ENCODE results near the gene CACNA1C.

Gene CACNA1C

DNA sequence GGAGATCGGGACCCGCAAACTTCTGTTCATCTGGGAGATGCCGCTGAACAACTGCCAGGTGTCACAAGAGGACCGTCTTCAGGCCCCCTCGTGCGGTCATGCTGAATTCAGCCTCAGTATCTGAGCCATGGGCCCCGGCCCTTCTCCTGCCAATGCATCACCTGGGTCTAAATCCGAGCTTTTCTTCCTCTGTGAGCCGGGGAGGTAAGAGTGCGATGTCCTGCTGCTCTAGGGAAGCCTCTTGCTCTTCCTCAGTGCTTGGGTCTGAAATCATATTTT is 586.2 kb downstream of the CACNA1C start:
- peaks cover 51% of the 10 kb centered on the region for H3K27me3 ChIP-seq

DNA sequence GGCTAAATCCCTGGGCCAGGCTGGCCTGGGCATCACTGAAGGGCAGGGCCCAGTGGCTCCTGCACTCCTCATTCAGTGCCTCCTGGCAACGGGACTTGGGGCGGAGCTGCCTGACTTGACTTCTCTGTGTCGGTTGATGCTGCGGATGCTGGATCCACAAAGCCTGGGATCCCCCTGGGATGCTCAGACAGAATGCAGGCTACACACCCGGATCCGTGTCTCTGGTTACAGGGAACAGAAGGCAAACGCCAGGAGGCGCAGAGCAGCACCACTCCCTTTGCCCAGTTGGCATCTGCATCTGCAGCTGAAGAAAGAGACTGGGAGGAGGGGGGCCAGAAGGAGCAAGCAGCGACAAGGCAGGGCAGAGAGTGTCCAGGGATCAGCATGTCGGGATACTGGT is 587.5 kb downstream of the CACNA1C start:
- H3K4me3 ChIP-seq (ENCODE audit: low read depth, low read length): no peak overlapping the region
- no peaks in the 10 kb centered on the region for H3K36me3 ChIP-seq
- H3K27me3 ChIP-seq: peaks cover 63% of the 10 kb centered on the region
- no peak for TF ChIP-seq CTCF (IDR thresholded peaks at IDR 0.05; ENCODE audit: low read depth, low read length)
- H3K4me1 ChIP-seq: no peaks in the 10 kb centered on the region
- DNase-seq: no peak
- no peaks in the 10 kb centered on the region for H3K9me3 ChIP-seq

More for the DNA sequence above, 586.2 kb downstream of the CACNA1C start:
- Histone ChIP-seq H3K9me3 (no peaks in the 10 kb centered on the region), H3K4me3 (ENCODE audit: low read depth, low read length) (no peak overlapping the region), H3K4me1 (no peaks in the 10 kb centered on the region), H3K36me3 (no peaks in the 10 kb centered on the region)
- TF ChIP-seq CTCF (IDR thresholded peaks at IDR 0.05; ENCODE audit: low read depth, low read length): no peak
- DNase-seq: no peak

GRCh38 chr12:2640709-2641108 is 587.9 kb downstream of the CACNA1C start:
- no peak for TF ChIP-seq CTCF (IDR thresholded peaks at IDR 0.05; ENCODE audit: low read depth, low read length)
- Histone ChIP-seq H3K27me3 (peaks cover 61% of the 10 kb centered on the region), H3K36me3 (no peaks in the 10 kb centered on the region), H3K4me1 (no peaks in the 10 kb centered on the region), H3K9me3 (no peaks in the 10 kb centered on the region), H3K4me3 (ENCODE audit: low read depth, low read length) (no peak overlapping the region)
- DNase-seq: no peak

DNA sequence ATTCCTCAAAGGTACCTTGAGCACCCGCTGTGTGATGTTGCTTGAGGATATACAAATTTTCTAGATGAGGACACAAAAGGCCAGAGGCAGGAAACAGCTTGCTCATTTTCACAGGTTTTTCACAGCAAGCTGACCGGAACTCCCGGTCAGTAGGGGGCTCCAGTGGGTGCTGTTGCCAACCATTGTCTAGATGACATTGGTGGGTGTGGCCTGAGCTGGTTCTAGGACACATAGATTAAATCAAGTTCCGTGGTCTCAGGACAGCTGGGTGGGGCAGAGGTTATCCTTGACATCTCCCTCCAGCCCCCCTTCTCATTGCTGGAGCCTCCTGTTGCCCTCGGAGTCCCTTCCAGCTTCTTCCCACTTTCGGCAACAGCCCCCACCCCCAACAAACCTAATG is 588.4 kb downstream of the CACNA1C start:
- H3K36me3 ChIP-seq: no peaks in the 10 kb centered on the region
- H3K4me3 ChIP-seq (ENCODE audit: low read depth, low read length): no peak overlapping the region
- no peak; the same call in 1 of the 2 replicates for TF ChIP-seq CTCF (IDR thresholded peaks at IDR 0.05; ENCODE audit: low read depth, low read length)
- no peaks in the 10 kb centered on the region for H3K4me1 ChIP-seq
- H3K9me3 ChIP-seq: no peaks in the 10 kb centered on the region
- DNase-seq: no peak
- peaks cover 61% of the 10 kb centered on the region for H3K27me3 ChIP-seq

DNA sequence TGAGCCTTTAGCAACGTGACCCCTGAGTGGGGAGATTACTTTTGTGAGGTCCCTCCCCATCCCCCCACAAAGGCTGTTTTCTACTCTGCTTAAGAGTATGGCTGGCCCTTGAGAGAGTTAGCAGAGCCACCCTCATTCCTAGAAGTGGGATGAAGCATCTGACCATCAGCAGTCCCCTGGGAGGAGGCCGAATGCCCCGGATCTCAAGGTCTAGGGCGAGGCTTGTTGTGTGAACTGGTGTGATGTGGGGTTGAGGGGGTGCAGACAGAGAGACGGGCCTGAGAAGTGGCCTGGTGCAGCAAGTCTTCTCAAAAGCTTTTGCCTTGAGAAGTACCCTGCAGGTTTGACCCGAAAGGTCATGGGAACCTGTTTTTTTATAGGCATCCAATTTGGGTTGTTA is 589.0 kb downstream of the CACNA1C start:
- TF ChIP-seq CTCF (IDR thresholded peaks at IDR 0.05; ENCODE audit: low read depth, low read length): no peak
- Histone ChIP-seq H3K4me1 (no peaks in the 10 kb centered on the region), H3K9me3 (no peaks in the 10 kb centered on the region), H3K4me3 (ENCODE audit: low read depth, low read length) (no peak overlapping the region), H3K27me3 (peaks cover 60% of the 10 kb centered on the region), H3K36me3 (no peaks in the 10 kb centered on the region)
- DNase-seq: no peak

GRCh38 chr12:2642176-2642892 is 589.5 kb downstream of the CACNA1C start:
- H3K9me3 ChIP-seq: no peaks in the 10 kb centered on the region
- DNase-seq: no peak
- H3K4me1 ChIP-seq: no peaks in the 10 kb centered on the region
- peaks cover 54% of the 10 kb centered on the region for H3K27me3 ChIP-seq
- TF ChIP-seq CTCF (IDR thresholded peaks at IDR 0.05; ENCODE audit: low read depth, low read length): no peak
- no peaks in the 10 kb centered on the region for H3K36me3 ChIP-seq
- no peak overlapping the region for H3K4me3 ChIP-seq (ENCODE audit: low read depth, low read length)
